CD4-positive, alpha-beta T cell (primary cell): ENCODE measurements around the gene TULP4. TPM values are rescaled to one million over a fixed set of nuclear protein-coding genes. Genes with fewer than 3 reads are reported as not detected.
"Not testable (repeated sequence)": the region's sequence is repeated elsewhere in the genome, so short reads cannot be mapped to it uniquely, and the experiment has no call there.

Experiments
- ATAC-seq: fragments of 200-7000 bp; cut with Tn5 transposase; one replicate; pipeline ENCODE4 v1.10.0; 2022; ENCODE audit warnings: mild to moderate bottlenecking; ENCODE audit not compliant: poor library complexity
- CTCF ChIA-PET: fragments of 350-600 bp; sonication (Branson Sonifier 250); formaldehyde crosslinking; loops from one replicate; lab custom pipeline; 2021; ENCODE audit warnings: antibody characterized with exemption, inconsistent platforms; lab: Charles Lee
- POLR2A ChIA-PET: fragments of 350-600 bp; sonication (Branson Sonifier 250); formaldehyde crosslinking; loops from one replicate; lab custom pipeline; 2021; ENCODE audit warnings: antibody characterized with exemption, inconsistent platforms; lab: Charles Lee
- DNase-seq, 14 experiments: peaks; one replicate each; pipeline ENCODE4 v3.0.0-alpha.2; 2013 to 2020; ENCODE audit warnings: mixed read lengths in 2 of 14
- H3K27ac ChIP-seq, 2 donors: one replicate each; pipeline versions ENCODE4 v1.5.1 to v1.7.0; 2013; ENCODE audit warnings: low read length in 2 of 2, low read depth in 1 of 2, mild to moderate bottlenecking in 1 of 2
- H3K27me3 ChIP-seq, 2 experiments: 1 replicate in 1 of 2; 2 replicates in 1 of 2; pipeline versions ENCODE4 v1.6.1 to v1.7.0; 2013; ENCODE audit warnings: low read length in 2 of 2, control low read depth in 1 of 2, mild to moderate bottlenecking in 1 of 2, moderate library complexity in 1 of 2; ENCODE audit not compliant: insufficient read depth in 2 of 2, control insufficient read depth in 1 of 2
- H3K36me3 ChIP-seq: one replicate; pipeline ENCODE4 v1.6.1; 2013; ENCODE audit warnings: low read length, control low read depth; ENCODE audit not compliant: insufficient read depth
- H3K4me1 ChIP-seq: one replicate; pipeline ENCODE4 v1.6.1; 2013; ENCODE audit warnings: low read length, control low read depth; ENCODE audit not compliant: insufficient read depth
- H3K4me3 ChIP-seq: one replicate; pipeline ENCODE4 v1.5.1; 2013; ENCODE audit warnings: mild to moderate bottlenecking, low read length, moderate library complexity
- H3K9me3 ChIP-seq, 2 experiments: 1 replicate in 1 of 2; 2 replicates in 1 of 2; pipeline versions ENCODE4 v1.6.1 to v1.7.0; 2013; ENCODE audit warnings: low read length in 2 of 2, mild to moderate bottlenecking in 2 of 2, control low read depth in 1 of 2, moderate library complexity in 1 of 2; ENCODE audit not compliant: control insufficient read depth in 1 of 2, insufficient read depth in 1 of 2
- H3K27ac Mint-ChIP-seq: one replicate; pipeline ENCODE4 v1.8.0; 2020; ENCODE audit warnings: mixed read lengths
- H3K27me3 Mint-ChIP-seq: one replicate; pipeline ENCODE4 v1.8.0; 2021; ENCODE audit warnings: mixed read lengths
- H3K36me3 Mint-ChIP-seq: one replicate; pipeline ENCODE4 v1.8.0; 2021; ENCODE audit warnings: low read depth, mixed read lengths
- H3K4me1 Mint-ChIP-seq: one replicate; pipeline ENCODE4 v1.8.0; 2021; ENCODE audit warnings: low read depth, mixed read lengths
- H3K4me3 Mint-ChIP-seq: one replicate; pipeline ENCODE4 v1.8.0; 2020; ENCODE audit warnings: mild to moderate bottlenecking, mixed read lengths
- H3K9me3 Mint-ChIP-seq: one replicate; pipeline ENCODE4 v1.8.0; 2020; ENCODE audit warnings: mixed read lengths
- CTCF ChIP-seq: fragments of 200-600 bp; IDR thresholded peaks from one replicate; pipeline ENCODE4 v1.8.0; 2022; ENCODE audit warnings: antibody characterized with exemption, mild to moderate bottlenecking
- intact Hi-C, 2 experiments: fragments of 100-400 bp; cut with DNase I in 1 of 2; cut with micrococcal nuclease in 1 of 2; formaldehyde crosslinking; loops; one replicate each; pipeline versions ENCODE4 v1.15.1 to v1.9.0; 2023 to 2025; cut with DNase I, micrococcal nuclease
- total RNA-seq, 174 experiments: library from RNA in 2 of 174; stranded (reverse) in 2 of 174; gene quantifications; one replicate each; pipeline ENCODE4 v1.2.3 and lab custom pipeline; 2021 to 2026

Gene TULP4
- total RNA-seq, 2 experiments from 2014 or later, result 66.1 to 68.2 TPM

DNA sequence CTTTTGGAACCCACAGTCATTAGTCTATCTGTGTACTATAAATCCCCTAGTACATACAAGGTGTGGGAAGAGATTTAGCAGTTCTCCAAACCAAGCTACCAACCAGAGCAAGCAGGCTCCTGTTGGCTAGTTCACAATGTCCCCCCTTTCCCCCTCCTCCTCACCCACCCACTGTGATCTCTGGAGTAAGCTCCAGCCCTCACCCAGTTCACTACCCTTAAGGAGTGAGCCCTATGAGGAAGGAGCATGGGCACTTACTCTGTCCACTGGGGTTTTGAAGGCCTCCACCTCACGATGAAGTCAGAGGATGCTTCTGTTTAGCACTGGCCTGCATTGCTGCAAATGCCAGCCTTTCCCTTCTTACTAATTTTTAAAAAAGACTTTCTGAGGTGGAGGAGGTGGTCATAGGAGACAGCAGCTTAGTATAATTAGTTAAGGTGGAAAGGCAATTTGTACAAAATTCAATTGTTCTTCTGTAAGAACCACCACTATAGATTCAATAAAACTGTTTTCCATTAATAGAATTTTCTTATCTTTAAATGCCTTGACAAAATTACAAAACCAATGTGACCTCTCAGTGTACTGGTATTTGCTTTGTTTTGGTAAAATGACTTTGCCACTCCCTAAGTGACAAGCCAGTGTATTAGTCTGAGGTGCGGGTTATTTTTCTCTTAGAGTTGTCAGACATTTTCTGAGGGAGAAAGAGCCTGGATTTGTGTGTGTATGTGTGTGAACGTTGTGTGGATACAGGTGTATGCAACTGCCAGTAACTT lies 86.2 kb downstream of the TULP4 start:
- H3K9me3 Mint-ChIP-seq, result no peaks in the 10 kb centered on the region
- peaks cover 24% of the 10 kb centered on the region for H3K4me1 Mint-ChIP-seq
- H3K4me1 ChIP-seq, result no peaks in the 10 kb centered on the region
- no peak overlapping the region for H3K27ac Mint-ChIP-seq
- no peak for TF ChIP-seq CTCF
- intact Hi-C loops, result no loop called here
- H3K27ac ChIP-seq, result no peak overlapping the region
- POLR2A ChIA-PET, result interaction anchor here (0.6 kb wide), 1 partner anchor 184 kb away, joined by 3 read pairs; no protein-coding TSS in a partner anchor
- H3K27me3 Mint-ChIP-seq, result no peaks in the 10 kb centered on the region
- no peaks in the 10 kb centered on the region for H3K27me3 ChIP-seq
- no peak for DNase-seq
- H3K4me3 Mint-ChIP-seq, result no peak overlapping the region
- H3K9me3 ChIP-seq, result peaks cover 0 to 3% of the 10 kb centered on the region in 2 experiments
- no peak for ATAC-seq
- CTCF ChIA-PET, result interaction anchor here (2.2 kb wide), 1 partner anchor 13 kb away, joined by 6 read pairs; no protein-coding TSS in a partner anchor
- no peaks in the 10 kb centered on the region for H3K36me3 ChIP-seq
- no peak overlapping the region for H3K4me3 ChIP-seq
- peaks cover 10% of the 10 kb centered on the region for H3K36me3 Mint-ChIP-seq

GRCh38 chr6:158399040-158399700 lies 86.9 kb downstream of the TULP4 start:
- ATAC-seq, result no peak
- no peak overlapping the region for H3K4me3 Mint-ChIP-seq

GRCh38 chr6:158402184-158402583 lies 89.9 kb downstream of the TULP4 start:
- no peaks in the 10 kb centered on the region for H3K36me3 ChIP-seq
- ChIA-PET POLR2A (no interaction called here), CTCF (no interaction called here)
- intact Hi-C loops, result no loop called here
- H3K27ac ChIP-seq, result no peak overlapping the region
- no peak overlapping the region for H3K4me3 ChIP-seq
- TF ChIP-seq CTCF, result no peak
- Mint-ChIP-seq H3K36me3 (no peaks in the 10 kb centered on the region), H3K4me1 (peaks cover 14% of the 10 kb centered on the region), H3K9me3 (no peaks in the 10 kb centered on the region), H3K27me3 (no peaks in the 10 kb centered on the region), H3K27ac (no peak overlapping the region), H3K4me3 (no peak overlapping the region)
- DNase-seq (no peak), ATAC-seq (no peak)
- no peaks in the 10 kb centered on the region for H3K4me1 ChIP-seq
- no peaks in the 10 kb centered on the region for H3K9me3 ChIP-seq
- no peaks in the 10 kb centered on the region for H3K27me3 ChIP-seq

More at GRCh38 chr6:158399040-158399700, 86.9 kb downstream of the TULP4 start:
- ChIA-PET POLR2A (interaction anchor here (0.6 kb wide), 1 partner anchor 185 kb away, joined by 3 read pairs; no protein-coding TSS in a partner anchor), CTCF (interaction anchor here (2.2 kb wide), 1 partner anchor 13 kb away, joined by 6 read pairs; no protein-coding TSS in a partner anchor)
- Mint-ChIP-seq H3K27ac (no peak overlapping the region), H3K36me3 (peaks cover 2% of the 10 kb centered on the region), H3K9me3 (no peaks in the 10 kb centered on the region), H3K27me3 (no peaks in the 10 kb centered on the region), H3K4me1 (peaks cover 24% of the 10 kb centered on the region)
- Histone ChIP-seq H3K36me3 (no peaks in the 10 kb centered on the region), H3K4me1 (no peaks in the 10 kb centered on the region), H3K27ac (no peak overlapping the region), H3K4me3 (no peak overlapping the region), H3K27me3 (no peaks in the 10 kb centered on the region), H3K9me3 (no peaks in the 10 kb centered on the region)
- intact Hi-C loops, result no loop called here
- DNase-seq, result no peak
- no peak for TF ChIP-seq CTCF

GRCh38 chr6:158405321-158405831 lies 93.1 kb downstream of the TULP4 start:
- POLR2A ChIA-PET, DNase-seq, H3K4me3 Mint-ChIP-seq, H3K27ac Mint-ChIP-seq, intact Hi-C loops, H3K9me3 ChIP-seq, H3K27ac ChIP-seq, H3K4me1 ChIP-seq, H3K27me3 Mint-ChIP-seq, H3K4me3 ChIP-seq, H3K9me3 Mint-ChIP-seq, H3K27me3 ChIP-seq, ATAC-seq, H3K36me3 ChIP-seq, H3K36me3 Mint-ChIP-seq: not testable (repeated sequence)
- CTCF ChIA-PET, result interaction anchor here (0.8 kb wide), 1 partner anchor 11 kb away, joined by 3 read pairs; no protein-coding TSS in a partner anchor
- peaks cover 22% of the 10 kb centered on the region for H3K4me1 Mint-ChIP-seq
